HG02884 (cell line): ENCODE results near the gene TMEM121B.

Source experiments
- ATAC-seq: cut with Tn5 transposase; IDR thresholded peaks from one replicate; pipeline ENCODE4 v1.9.1; 2021; ENCODE audit warnings: mild to moderate bottlenecking, moderate library complexity; ENCODE audit not compliant: unreplicated experiment

Gene TMEM121B

GRCh38 chr22:17095538-17095937, 25.6 kb downstream of the TMEM121B start:
- no peak for ATAC-seq

- ATAC-seq, result no peak
These were observed 28.1 kb downstream of the TMEM121B start for GRCh38 chr22:17093081-17093480.

GRCh38 chr22:17091851-17092250, 29.3 kb downstream of the TMEM121B start:
- ATAC-seq, result no peak

- ATAC-seq, result no peak
These were observed 30.6 kb downstream of the TMEM121B start for GRCh38 chr22:17090550-17090949.

- ATAC-seq, result peak; percentile 30
These were observed 33.5 kb downstream of the TMEM121B start for GRCh38 chr22:17087498-17088131.

GRCh38 chr22:17086788-17087497, 34.2 kb downstream of the TMEM121B start:
- ATAC-seq, result no peak

- no peak for ATAC-seq
These were observed 34.9 kb downstream of the TMEM121B start for GRCh38 chr22:17086296-17086695.

- ATAC-seq, result peak; percentile 3
These were observed 35.6 kb downstream of the TMEM121B start for GRCh38 chr22:17085277-17086181.

- peak; percentile 86 for ATAC-seq
These were observed 36.4 kb downstream of the TMEM121B start, which contains the start of gene IL17RA for GRCh38 chr22:17084554-17085276. Gene IL17RA, plus strand, starts transcription at chr22:17085000. Its CDS starts 92 bp downstream, at chr22:17085092.

GRCh38 chr22:17083811-17084441, 37.2 kb downstream of the TMEM121B start:
- ATAC-seq, result no peak

GRCh38 chr22:17083255-17083654, 37.9 kb downstream of the TMEM121B start:
- ATAC-seq, result no peak

GRCh38 chr22:17079572-17079971, 41.6 kb downstream of the TMEM121B start:
- no peak for ATAC-seq

GRCh38 chr22:17077255-17077654, 43.9 kb downstream of the TMEM121B start:
- no peak for ATAC-seq

GRCh38 chr22:17074648-17075002, 46.5 kb downstream of the TMEM121B start:
- no peak for ATAC-seq

GRCh38 chr22:17072877-17073276, 48.3 kb downstream of the TMEM121B start:
- no peak for ATAC-seq
